Hepatic stellate cell (primary cell): Measurements from ENCODE around the gene QRFP.
A peak's percentile ranks its signal among the peaks of the same experiment; 100 is the strongest.
"Not testable (repeated sequence)": the region's sequence is repeated elsewhere in the genome, so short reads cannot be mapped to it uniquely, and the experiment has no call there.

Source experiments
- DNase-seq: peaks from one replicate; pipeline ENCODE4 v3.0.0; 2011; ENCODE audit warnings: low spot score

The QRFP gene

GRCh38 chr9:130849356-130849755, 47.3 kb downstream of the QRFP start:
- no peak for DNase-seq

DNA sequence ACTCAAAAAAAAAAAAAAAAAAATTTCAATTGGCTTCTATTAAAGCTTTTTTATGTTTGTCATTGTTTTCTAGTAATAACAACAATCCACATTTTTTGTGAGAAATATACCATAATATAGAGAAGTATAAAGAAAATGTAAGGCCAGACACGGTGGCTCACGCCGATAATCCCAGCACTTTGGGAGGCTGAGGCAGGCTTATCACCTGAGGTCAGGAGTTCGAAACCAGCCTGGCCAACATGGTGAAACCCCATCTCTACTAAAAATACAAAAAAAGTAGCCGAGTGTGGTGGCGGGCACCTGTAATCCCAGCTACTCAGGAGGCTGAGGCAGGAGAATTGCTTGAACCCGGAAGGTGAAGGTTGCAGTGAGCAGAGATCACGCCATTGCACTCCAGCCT, 48.1 kb downstream of the QRFP start:
- not testable (repeated sequence) for DNase-seq

GRCh38 chr9:130847306-130848217, 49.0 kb downstream of the QRFP start:
- DNase-seq: peak; percentile 72

GRCh38 chr9:130846487-130847305, 49.9 kb downstream of the QRFP start:
- peak; percentile 54 for DNase-seq

DNA sequence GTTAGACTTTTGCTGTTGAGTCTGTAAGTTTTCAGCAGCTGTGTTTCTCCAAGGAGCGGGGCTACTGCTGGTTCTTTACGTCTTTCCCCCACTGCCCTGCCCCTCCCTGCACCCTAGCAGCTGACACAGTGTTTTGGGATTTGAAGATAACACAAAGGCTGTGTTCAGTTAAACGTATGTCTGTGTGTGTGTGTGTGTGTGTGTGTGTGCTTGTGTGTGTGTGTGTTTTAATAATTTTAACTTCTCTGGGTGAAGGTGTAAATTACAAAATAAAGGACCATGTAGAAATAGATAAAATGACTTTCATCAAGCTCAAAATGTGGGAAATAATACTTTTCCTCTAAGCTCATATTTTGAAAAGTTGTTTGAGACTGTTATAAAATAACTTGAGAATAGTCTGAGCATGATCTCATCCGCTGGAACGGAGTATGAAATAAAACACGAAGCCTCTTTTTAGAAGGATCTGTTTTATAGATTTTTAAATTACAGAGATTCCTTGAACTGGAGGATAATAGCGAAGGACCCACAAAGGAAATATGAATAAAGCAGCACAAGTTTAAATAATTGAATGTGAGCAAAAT, 50.6 kb downstream of the QRFP start:
- DNase-seq: peak; percentile 65

GRCh38 chr9:130845254-130845653, 51.4 kb downstream of the QRFP start:
- no peak for DNase-seq

- DNase-seq: no peak
Observed at GRCh38 chr9:130844044-130844451, 52.6 kb downstream of the QRFP start.

DNA sequence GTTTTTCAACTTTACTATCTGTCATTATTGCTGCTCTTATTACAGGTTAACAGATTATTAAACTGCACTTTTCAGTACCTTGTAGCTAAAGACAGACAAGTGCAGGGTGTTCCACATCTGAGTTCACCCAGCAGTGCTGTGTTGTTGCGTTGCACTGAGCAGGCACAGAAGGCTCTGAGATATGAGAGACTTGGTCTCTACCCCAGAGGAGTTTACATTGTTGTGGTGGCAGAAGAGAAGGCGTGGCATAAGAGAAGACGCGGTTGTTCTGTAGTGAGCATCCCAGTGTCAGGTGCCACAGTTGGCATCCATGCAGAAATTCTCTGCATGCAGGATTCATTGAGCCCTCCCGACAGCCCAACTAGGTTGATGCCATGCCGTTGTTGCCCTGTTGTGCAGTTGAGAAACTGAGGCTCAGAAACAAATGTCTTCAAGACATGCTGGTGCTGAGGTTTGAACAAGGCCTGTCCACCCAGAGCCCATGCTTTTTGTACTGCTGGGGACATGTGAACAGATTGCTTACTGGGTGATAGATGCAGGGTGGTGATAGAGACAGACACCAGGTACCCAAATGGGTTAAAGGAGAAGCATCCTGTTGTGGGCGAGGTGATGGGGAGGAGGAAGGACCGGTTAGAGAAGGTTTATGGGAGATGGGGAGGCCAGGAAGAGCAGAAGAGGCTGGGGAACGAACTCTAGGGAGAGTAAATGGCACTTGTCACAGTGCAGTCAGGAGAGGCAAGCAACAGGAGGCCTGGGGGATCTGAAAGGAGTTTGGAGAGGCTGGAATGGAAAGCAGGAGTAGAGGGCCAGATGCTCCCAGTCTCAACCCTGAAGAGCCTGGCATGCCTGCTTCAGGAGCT, 53.3 kb downstream of the QRFP start:
- DNase-seq: no peak
